SK-N-SH (cell line): ENCODE measurements around the gene THADA. TPM values are rescaled to one million over a fixed set of nuclear protein-coding genes. Genes with fewer than 3 reads are reported as not detected.

Source experiments
- CTCF ChIA-PET: fragments of 300-600, 350-600 bp; formaldehyde crosslinking; extraction: SDS; loops from one replicate; lab custom pipeline; 2021; lab: Yijun Ruan, JAX
- POLR2A ChIA-PET: fragments of 350-600 bp; sonication (Branson Sonifier 250); formaldehyde crosslinking; extraction: SDS; loops from one replicate; lab custom pipeline; 2020; ENCODE audit warnings: antibody characterized with exemption, inconsistent platforms; lab: Yijun Ruan, JAX
- DNase-seq: peaks from one replicate; pipeline ENCODE4 v3.0.0; 2012
- H2AFZ ChIP-seq: fragments of 200-600 bp; sonication (generic); 2 replicates; pipeline ENCODE4 v1.8.1; 2016; ENCODE audit warnings: antibody characterized with exemption, mild to moderate bottlenecking, low read depth
- H3F3A ChIP-seq: fragments of 200-600 bp; sonication (generic); replicated peaks from 2 replicates; pipeline ENCODE3; 2016; ENCODE audit warnings: antibody characterized with exemption, mild to moderate bottlenecking; ENCODE audit not compliant: insufficient read depth
- H3K27ac ChIP-seq, 2 experiments: fragments of 200-500 bp in 1 of 2; fragments of 200-600 bp in 1 of 2; sonication (Bioruptor generic) in 1 of 2; sonication (generic), shearing (Covaris generic) in 1 of 2; 2 replicates each; pipeline versions ENCODE4 v1.5.1 to v1.6.1; 2014 to 2016; ENCODE audit warnings: low read depth in 2 of 2, inconsistent platforms in 1 of 2, low read length in 1 of 2, mild to moderate bottlenecking in 1 of 2, mixed read lengths in 1 of 2
- H3K27me3 ChIP-seq: fragments of 200-600 bp; sonication (generic), shearing (Covaris generic); 2 replicates; pipeline ENCODE4 v1.6.1; 2016; ENCODE audit warnings: mixed run types; ENCODE audit not compliant: insufficient read depth
- H3K36me3 ChIP-seq, 2 experiments: fragments of 200-500 bp in 1 of 2; fragments of 200-600 bp in 1 of 2; sonication (Bioruptor generic) in 1 of 2; sonication (generic) in 1 of 2; replicated peaks in 1 of 2; 2 replicates each; pipeline versions ENCODE3 to v1.5.1; 2014 to 2016; ENCODE audit warnings: low read length in 1 of 2, mild to moderate bottlenecking in 1 of 2; ENCODE audit not compliant: insufficient read depth in 2 of 2, control insufficient read depth in 1 of 2
- H3K4me1 ChIP-seq, 2 experiments: fragments of 200-500 bp in 1 of 2; fragments of 200-600 bp in 1 of 2; sonication (Bioruptor generic) in 1 of 2; sonication (generic), shearing (Covaris generic) in 1 of 2; 2 replicates each; pipeline versions ENCODE4 v1.5.1 to v1.6.1; 2014 to 2016; ENCODE audit warnings: low read depth in 1 of 2, low read length in 1 of 2, mixed run types in 1 of 2; ENCODE audit not compliant: insufficient read depth in 2 of 2, control insufficient read depth in 1 of 2
- H3K4me2 ChIP-seq: fragments of 200-600 bp; sonication (generic), shearing (Covaris generic); 2 replicates; pipeline ENCODE4 v1.6.1; 2017; ENCODE audit warnings: mixed run types
- H3K4me3 ChIP-seq, 2 experiments: fragments of 200-500 bp in 1 of 2; fragments of 200-600 bp in 1 of 2; sonication (Bioruptor generic) in 1 of 2; sonication (generic), shearing (Covaris generic) in 1 of 2; 2 replicates each; pipeline versions ENCODE4 v1.5.1 to v1.8.1; 2014 to 2016; ENCODE audit warnings: low read depth in 2 of 2, inconsistent platforms in 1 of 2, low read length in 1 of 2, mild to moderate bottlenecking in 1 of 2, mixed read lengths in 1 of 2, moderate library complexity in 1 of 2
- H3K79me2 ChIP-seq: fragments of 200-600 bp; sonication (generic); 2 replicates; pipeline ENCODE4 v1.8.1; 2017; ENCODE audit warnings: mild to moderate bottlenecking; ENCODE audit not compliant: insufficient read depth
- H3K9ac ChIP-seq: fragments of 200-600 bp; sonication (generic); 2 replicates; pipeline ENCODE4 v1.6.1; 2017; ENCODE audit warnings: mixed run types
- H3K9me2 ChIP-seq: fragments of 200-600 bp; sonication (generic); 2 replicates; pipeline ENCODE4 v1.6.1; 2017; ENCODE audit warnings: mixed run types
- H3K9me3 ChIP-seq: fragments of 200-600 bp; sonication (generic); 2 replicates; pipeline ENCODE4 v1.6.1; 2017; ENCODE audit warnings: mixed run types, mild to moderate bottlenecking, moderate library complexity
- H4K20me1 ChIP-seq: fragments of 200-600 bp; sonication (generic); 2 replicates; pipeline ENCODE4 v1.6.1; 2017; ENCODE audit warnings: mild to moderate bottlenecking, mixed run types; ENCODE audit not compliant: insufficient read depth
- CHD2 ChIP-seq: fragments of 150-350 bp; IDR thresholded peaks from 2 replicates; pipeline ENCODE4 v1.6.1; 2018; ENCODE audit warnings: low read length; ENCODE audit not compliant: partially characterized antibody
- ELF1 ChIP-seq: IDR thresholded peaks from 2 replicates; pipeline ENCODE4 v1.4.0; 2012
- EP300 ChIP-seq, 2 experiments: IDR thresholded peaks; 2 replicates each; pipeline versions ENCODE4 v1.4.0 to v1.6.1; 2012; ENCODE audit warnings: borderline replicate concordance in 1 of 2, low read depth in 1 of 2, low read length in 1 of 2
- EZH2phosphoT487 ChIP-seq: fragments of 200-600 bp; sonication (generic); IDR thresholded peaks from 2 replicates; pipeline ENCODE4 v1.6.1; 2017; ENCODE audit warnings: low read depth, mixed run types, mild to moderate bottlenecking, antibody characterized with exemption, moderate library complexity, borderline replicate concordance
- FOXJ3 ChIP-seq: sonication (generic); formaldehyde crosslinking; IDR thresholded peaks from 2 replicates; pipeline ENCODE4 v1.5.1; 2020; ENCODE audit warnings: mild to moderate bottlenecking, missing genetic modification reagents
- FOXM1 ChIP-seq: IDR thresholded peaks from 2 replicates; pipeline ENCODE4 v1.4.0; 2012; ENCODE audit warnings: low read depth, mild to moderate bottlenecking
- GABPA ChIP-seq: IDR thresholded peaks from 2 replicates; pipeline ENCODE4 v1.4.0; 2012; ENCODE audit warnings: low read depth, mild to moderate bottlenecking
- RAD21 ChIP-seq: IDR thresholded peaks from 2 replicates; pipeline ENCODE4 v1.6.1; 2012; ENCODE audit warnings: mild to moderate bottlenecking, low read length
- RCOR1 ChIP-seq: fragments of 150-350 bp; IDR thresholded peaks from 2 replicates; pipeline ENCODE4 v1.6.1; 2017; ENCODE audit warnings: antibody characterized with exemption, low read length
- RFX5 ChIP-seq: IDR thresholded peaks from 2 replicates; pipeline ENCODE4 v1.6.1; 2012; ENCODE audit warnings: mild to moderate bottlenecking, improper control_type of control experiment, low read length
- RXRA ChIP-seq: IDR thresholded peaks from 2 replicates; pipeline ENCODE4 v1.4.0; 2012; ENCODE audit warnings: low read depth, mild to moderate bottlenecking, borderline replicate concordance
- TAF1 ChIP-seq: IDR thresholded peaks from 2 replicates; pipeline ENCODE4 v1.6.1; 2012; ENCODE audit warnings: low read depth, mild to moderate bottlenecking, low read length, moderate library complexity, borderline replicate concordance
- TCF12 ChIP-seq: IDR thresholded peaks from 2 replicates; pipeline ENCODE4 v1.4.0; 2012
- YY1 ChIP-seq: IDR thresholded peaks from 2 replicates; pipeline ENCODE4 v1.4.0; 2012; ENCODE audit warnings: low read depth, mild to moderate bottlenecking
- WGBS: methylation state at CpG from one replicate; pipeline ENCODE4 v1.1.6; 2017; ENCODE audit warnings: low lambda C conversion rate; 5-methylcytosine and 5-hydroxymethylcytosine counted together
- polyA plus RNA-seq, 3 experiments: library from polyadenylated mRNA; depleted of rRNA; stranded (reverse); fragments of >200 nt; gene quantifications; 2 replicates each; pipeline ENCODE4 v1.2.3, GENCODE V29; 2012
- TF ChIP-seq, protein P1 (sequence below): IDR thresholded peaks from 2 replicates; pipeline ENCODE4 v1.4.0; 2012; ENCODE audit warnings: low read depth, borderline replicate concordance
- TF ChIP-seq, protein P2 (sequence below): fragments of 150-350 bp; IDR thresholded peaks from 2 replicates; pipeline ENCODE4 v1.6.1; 2016; ENCODE audit warnings: mild to moderate bottlenecking, low read depth, low read length
- TF ChIP-seq, protein P3 (sequence below): IDR thresholded peaks from 2 replicates; pipeline ENCODE4; 2012
- TF ChIP-seq, protein P4 (sequence below): fragments of 150-350 bp; IDR thresholded peaks from 2 replicates; pipeline ENCODE4 v1.6.1; 2017; ENCODE audit warnings: antibody characterized with exemption, low read length, low read depth, borderline replicate concordance
- TF ChIP-seq, protein P5 (sequence below): fragments of 200-600 bp; sonication (generic); IDR thresholded peaks from 2 replicates; pipeline ENCODE4 v1.6.1; 2017; ENCODE audit warnings: antibody characterized with exemption, mild to moderate bottlenecking, moderate library complexity
- TF ChIP-seq, protein P6 (sequence below): IDR thresholded peaks from 2 replicates; pipeline ENCODE4 v1.6.1; 2012; ENCODE audit warnings: mild to moderate bottlenecking, low read depth, low read length, moderate library complexity

The THADA gene
- polyA plus RNA-seq, 1 of the 3 experiments (the other 2 are of a cell fraction), result 25.6 TPM

DNA sequence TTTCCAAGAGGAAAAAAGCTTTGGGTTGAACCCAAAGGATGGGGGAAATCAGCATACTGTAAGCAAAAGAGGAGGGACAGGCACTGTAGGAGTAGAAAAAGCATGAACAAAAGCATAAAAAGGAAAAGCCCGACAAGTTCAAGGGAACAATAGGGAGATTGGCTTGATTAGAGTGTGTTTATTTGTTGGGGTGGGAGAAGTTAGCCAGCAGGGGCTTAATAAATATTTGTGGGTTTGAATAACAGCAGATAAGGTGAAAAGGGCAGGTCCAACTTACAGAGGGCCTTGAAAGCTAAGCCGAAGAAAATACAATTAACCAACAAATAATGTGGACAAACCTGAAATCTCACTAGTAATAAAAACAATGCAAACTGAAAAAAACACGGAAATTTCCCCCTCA lies 126.7 kb downstream of the THADA start:
- H3K9me3 ChIP-seq, result no peaks in the 10 kb centered on the region
- CTCF ChIA-PET, result interaction anchor here (1.0 to 3.1 kb wide), 2 partner anchors 15 to 633 kb away, joined by 4 to 17 read pairs; no protein-coding TSS in a partner anchor
- DNase-seq, result no peak
- no peaks in the 10 kb centered on the region for H3K9me2 ChIP-seq
- peaks cover 3 to 18% of the 10 kb centered on the region in 2 experiments for H3K4me1 ChIP-seq
- no peak overlapping the region for H3K9ac ChIP-seq
- 88% methylated on average over 3 of the region's 3 CpGs for WGBS
- H3K4me2 ChIP-seq, result no peak overlapping the region
- H2AFZ ChIP-seq, result no peak overlapping the region
- H3K4me3 ChIP-seq, result no peak overlapping the region
- H3K79me2 ChIP-seq, result no peaks in the 10 kb centered on the region
- TF ChIP-seq RFX5 (no peak), TAF1 (no peak), RXRA (no peak), RAD21 (no peak), FOXM1 (no peak), RCOR1 (no peak), EP300 (IDR thresholded peaks at IDR 0.05; ENCODE audit: borderline replicate concordance in 1 of 2, low read depth in 1 of 2, low read length in 1 of 2) (no peak), GABPA (no peak), EZH2phosphoT487 (no peak), YY1 (no peak), CHD2 (no peak), ELF1 (no peak), FOXJ3 (CRISPR knock-in tag) (no peak), TCF12 (no peak)
- TF ChIP-seq, protein P1, sequence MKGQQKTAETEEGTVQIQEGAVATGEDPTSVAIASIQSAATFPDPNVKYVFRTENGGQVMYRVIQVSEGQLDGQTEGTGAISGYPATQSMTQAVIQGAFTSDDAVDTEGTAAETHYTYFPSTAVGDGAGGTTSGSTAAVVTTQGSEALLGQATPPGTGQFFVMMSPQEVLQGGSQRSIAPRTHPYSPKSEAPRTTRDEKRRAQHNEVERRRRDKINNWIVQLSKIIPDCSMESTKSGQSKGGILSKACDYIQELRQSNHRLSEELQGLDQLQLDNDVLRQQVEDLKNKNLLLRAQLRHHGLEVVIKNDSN, result no peak
- TF ChIP-seq, protein P2, sequence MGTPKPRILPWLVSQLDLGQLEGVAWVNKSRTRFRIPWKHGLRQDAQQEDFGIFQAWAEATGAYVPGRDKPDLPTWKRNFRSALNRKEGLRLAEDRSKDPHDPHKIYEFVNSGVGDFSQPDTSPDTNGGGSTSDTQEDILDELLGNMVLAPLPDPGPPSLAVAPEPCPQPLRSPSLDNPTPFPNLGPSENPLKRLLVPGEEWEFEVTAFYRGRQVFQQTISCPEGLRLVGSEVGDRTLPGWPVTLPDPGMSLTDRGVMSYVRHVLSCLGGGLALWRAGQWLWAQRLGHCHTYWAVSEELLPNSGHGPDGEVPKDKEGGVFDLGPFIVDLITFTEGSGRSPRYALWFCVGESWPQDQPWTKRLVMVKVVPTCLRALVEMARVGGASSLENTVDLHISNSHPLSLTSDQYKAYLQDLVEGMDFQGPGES, result no peak
- TF ChIP-seq, protein P3, sequence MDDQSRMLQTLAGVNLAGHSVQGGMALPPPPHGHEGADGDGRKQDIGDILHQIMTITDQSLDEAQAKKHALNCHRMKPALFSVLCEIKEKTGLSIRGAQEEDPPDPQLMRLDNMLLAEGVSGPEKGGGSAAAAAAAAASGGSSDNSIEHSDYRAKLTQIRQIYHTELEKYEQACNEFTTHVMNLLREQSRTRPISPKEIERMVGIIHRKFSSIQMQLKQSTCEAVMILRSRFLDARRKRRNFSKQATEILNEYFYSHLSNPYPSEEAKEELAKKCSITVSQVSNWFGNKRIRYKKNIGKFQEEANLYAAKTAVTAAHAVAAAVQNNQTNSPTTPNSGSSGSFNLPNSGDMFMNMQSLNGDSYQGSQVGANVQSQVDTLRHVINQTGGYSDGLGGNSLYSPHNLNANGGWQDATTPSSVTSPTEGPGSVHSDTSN, result no peak
- TF ChIP-seq, protein P4, sequence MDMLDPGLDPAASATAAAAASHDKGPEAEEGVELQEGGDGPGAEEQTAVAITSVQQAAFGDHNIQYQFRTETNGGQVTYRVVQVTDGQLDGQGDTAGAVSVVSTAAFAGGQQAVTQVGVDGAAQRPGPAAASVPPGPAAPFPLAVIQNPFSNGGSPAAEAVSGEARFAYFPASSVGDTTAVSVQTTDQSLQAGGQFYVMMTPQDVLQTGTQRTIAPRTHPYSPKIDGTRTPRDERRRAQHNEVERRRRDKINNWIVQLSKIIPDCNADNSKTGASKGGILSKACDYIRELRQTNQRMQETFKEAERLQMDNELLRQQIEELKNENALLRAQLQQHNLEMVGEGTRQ, result no peak
- TF ChIP-seq, protein P5, sequence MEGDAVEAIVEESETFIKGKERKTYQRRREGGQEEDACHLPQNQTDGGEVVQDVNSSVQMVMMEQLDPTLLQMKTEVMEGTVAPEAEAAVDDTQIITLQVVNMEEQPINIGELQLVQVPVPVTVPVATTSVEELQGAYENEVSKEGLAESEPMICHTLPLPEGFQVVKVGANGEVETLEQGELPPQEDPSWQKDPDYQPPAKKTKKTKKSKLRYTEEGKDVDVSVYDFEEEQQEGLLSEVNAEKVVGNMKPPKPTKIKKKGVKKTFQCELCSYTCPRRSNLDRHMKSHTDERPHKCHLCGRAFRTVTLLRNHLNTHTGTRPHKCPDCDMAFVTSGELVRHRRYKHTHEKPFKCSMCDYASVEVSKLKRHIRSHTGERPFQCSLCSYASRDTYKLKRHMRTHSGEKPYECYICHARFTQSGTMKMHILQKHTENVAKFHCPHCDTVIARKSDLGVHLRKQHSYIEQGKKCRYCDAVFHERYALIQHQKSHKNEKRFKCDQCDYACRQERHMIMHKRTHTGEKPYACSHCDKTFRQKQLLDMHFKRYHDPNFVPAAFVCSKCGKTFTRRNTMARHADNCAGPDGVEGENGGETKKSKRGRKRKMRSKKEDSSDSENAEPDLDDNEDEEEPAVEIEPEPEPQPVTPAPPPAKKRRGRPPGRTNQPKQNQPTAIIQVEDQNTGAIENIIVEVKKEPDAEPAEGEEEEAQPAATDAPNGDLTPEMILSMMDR, result no peak
- TF ChIP-seq, protein P6, sequence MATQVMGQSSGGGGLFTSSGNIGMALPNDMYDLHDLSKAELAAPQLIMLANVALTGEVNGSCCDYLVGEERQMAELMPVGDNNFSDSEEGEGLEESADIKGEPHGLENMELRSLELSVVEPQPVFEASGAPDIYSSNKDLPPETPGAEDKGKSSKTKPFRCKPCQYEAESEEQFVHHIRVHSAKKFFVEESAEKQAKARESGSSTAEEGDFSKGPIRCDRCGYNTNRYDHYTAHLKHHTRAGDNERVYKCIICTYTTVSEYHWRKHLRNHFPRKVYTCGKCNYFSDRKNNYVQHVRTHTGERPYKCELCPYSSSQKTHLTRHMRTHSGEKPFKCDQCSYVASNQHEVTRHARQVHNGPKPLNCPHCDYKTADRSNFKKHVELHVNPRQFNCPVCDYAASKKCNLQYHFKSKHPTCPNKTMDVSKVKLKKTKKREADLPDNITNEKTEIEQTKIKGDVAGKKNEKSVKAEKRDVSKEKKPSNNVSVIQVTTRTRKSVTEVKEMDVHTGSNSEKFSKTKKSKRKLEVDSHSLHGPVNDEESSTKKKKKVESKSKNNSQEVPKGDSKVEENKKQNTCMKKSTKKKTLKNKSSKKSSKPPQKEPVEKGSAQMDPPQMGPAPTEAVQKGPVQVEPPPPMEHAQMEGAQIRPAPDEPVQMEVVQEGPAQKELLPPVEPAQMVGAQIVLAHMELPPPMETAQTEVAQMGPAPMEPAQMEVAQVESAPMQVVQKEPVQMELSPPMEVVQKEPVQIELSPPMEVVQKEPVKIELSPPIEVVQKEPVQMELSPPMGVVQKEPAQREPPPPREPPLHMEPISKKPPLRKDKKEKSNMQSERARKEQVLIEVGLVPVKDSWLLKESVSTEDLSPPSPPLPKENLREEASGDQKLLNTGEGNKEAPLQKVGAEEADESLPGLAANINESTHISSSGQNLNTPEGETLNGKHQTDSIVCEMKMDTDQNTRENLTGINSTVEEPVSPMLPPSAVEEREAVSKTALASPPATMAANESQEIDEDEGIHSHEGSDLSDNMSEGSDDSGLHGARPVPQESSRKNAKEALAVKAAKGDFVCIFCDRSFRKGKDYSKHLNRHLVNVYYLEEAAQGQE, result no peak
- POLR2A ChIA-PET, result no interaction called here
- no peaks in the 10 kb centered on the region for H3K27me3 ChIP-seq
- no peaks in the 10 kb centered on the region for H4K20me1 ChIP-seq
- H3K36me3 ChIP-seq, result peaks cover 16 to 19% of the 10 kb centered on the region in 2 experiments
- peaks cover 10% of the 10 kb centered on the region for H3F3A ChIP-seq
- peak overlapping the region in 1 of 2 experiments; percentile 34; a peak in 2 of 4 replicates for H3K27ac ChIP-seq
